PC-3 (cell line): Measurements from ENCODE around the gene OLFM3. TPM values are rescaled to one million over a fixed set of nuclear protein-coding genes. Genes with fewer than 3 reads are reported as not detected.

Source experiments
- ATAC-seq: fragments of 200-7000 bp; cut with Tn5 transposase; 2 replicates; pipeline ENCODE4 v1.9.1; 2020; ENCODE audit warnings: mild to moderate bottlenecking, moderate library complexity
- BruUV-seq: library from RNA; stranded (reverse); fragments of 400-500 nt; replicated peaks from 2 replicates; lab custom pipeline; 2021; lab: Mats Ljungman, UMichigan
- CTCF ChIA-PET: fragments of 300-600 bp; sonication (Branson Sonifier 250); formaldehyde crosslinking; loops from one replicate; lab custom pipeline; 2022; ENCODE audit warnings: antibody characterized with exemption; lab: Charles Lee
- POLR2A ChIA-PET: fragments of 300-600 bp; sonication (Branson Sonifier 250); formaldehyde crosslinking; loops from one replicate; lab custom pipeline; 2022; ENCODE audit warnings: antibody characterized with exemption; ENCODE audit not compliant: unreplicated experiment; lab: Charles Lee
- DNase-seq: peaks from one replicate; pipeline ENCODE4 v3.0.0-alpha.2; 2015
- H2AFZ ChIP-seq: fragments of 300-600 bp; sonication (generic); 2 replicates; pipeline ENCODE4 v1.6.0; 2016; ENCODE audit warnings: antibody characterized with exemption, low read length
- H3F3A ChIP-seq: fragments of 300-600 bp; sonication (generic); one replicate; pipeline ENCODE4 v1.6.0; 2017; ENCODE audit warnings: antibody characterized with exemption, low read length, control low read depth, mild to moderate bottlenecking; ENCODE audit not compliant: unreplicated experiment
- H3K27ac ChIP-seq: fragments of 300-600 bp; sonication (generic); 2 replicates; pipeline ENCODE4 v1.5.1; 2016; ENCODE audit warnings: mild to moderate bottlenecking, low read length
- H3K27me3 ChIP-seq: fragments of 300-600 bp; sonication (generic); 2 replicates; pipeline ENCODE4 v1.6.1; 2016; ENCODE audit warnings: low read length, mixed read lengths
- H3K36me3 ChIP-seq: fragments of 300-600 bp; sonication (generic); 2 replicates; pipeline ENCODE4 v1.6.1; 2016; ENCODE audit warnings: low read depth, mixed run types, low read length, mixed read lengths
- H3K4me1 ChIP-seq: fragments of 300-600 bp; sonication (generic); 2 replicates; pipeline ENCODE4 v1.5.1; 2016; ENCODE audit warnings: low read length; ENCODE audit not compliant: insufficient read depth
- H3K4me2 ChIP-seq: fragments of 300-600 bp; sonication (generic); 2 replicates; pipeline ENCODE4 v1.6.0; 2016; ENCODE audit warnings: low read length
- H3K4me3 ChIP-seq: fragments of 300-600 bp; sonication (generic); 2 replicates; pipeline ENCODE4 v1.5.1; 2016; ENCODE audit warnings: mild to moderate bottlenecking, low read length, mixed read lengths
- H3K79me2 ChIP-seq: fragments of 300-600 bp; sonication (generic); 2 replicates; pipeline ENCODE4 v1.6.1; 2017; ENCODE audit warnings: low read length, mixed read lengths
- H3K9ac ChIP-seq: fragments of 300-600 bp; sonication (generic); 2 replicates; pipeline ENCODE4 v1.6.0; 2016; ENCODE audit warnings: mild to moderate bottlenecking, low read length
- H3K9me2 ChIP-seq: fragments of 300-600 bp; sonication (generic); replicated peaks from 2 replicates; pipeline ENCODE4 v1.6.1; 2016; ENCODE audit warnings: mixed run types, low read length, mixed read lengths
- H3K9me3 ChIP-seq: fragments of 300-600 bp; sonication (generic); 2 replicates; pipeline ENCODE4 v1.6.1; 2016; ENCODE audit warnings: low read length, mixed read lengths
- H4K20me1 ChIP-seq: fragments of 300-600 bp; sonication (generic); 2 replicates; pipeline ENCODE4 v1.6.1; 2016; ENCODE audit warnings: low read length, mixed read lengths
- CTCF ChIP-seq: fragments of 300-600 bp; sonication (generic); conservative IDR thresholded peaks from 2 replicates; pipeline ENCODE4 v1.5.1; 2017; ENCODE audit warnings: antibody characterized with exemption, low read depth, mild to moderate bottlenecking, low read length
- EZH2 ChIP-seq: fragments of 300-600 bp; sonication (generic); IDR thresholded peaks from one replicate; pipeline ENCODE4 v1.6.1; 2017; ENCODE audit warnings: antibody characterized with exemption, mild to moderate bottlenecking, low read length; ENCODE audit not compliant: unreplicated experiment
- EZH2phosphoT487 ChIP-seq: fragments of 300-600 bp; sonication (generic); IDR thresholded peaks from 2 replicates; pipeline ENCODE4 v1.6.1; 2018; ENCODE audit warnings: mild to moderate bottlenecking, antibody characterized with exemption, low read length, borderline replicate concordance
- intact Hi-C: fragments of 100-400 bp; cut with micrococcal nuclease; formaldehyde crosslinking; loops from 2 replicates; pipeline ENCODE4 v1.9.0; 2023
- total RNA-seq: library from RNA; depleted of rRNA; stranded (reverse); fragments of >200 nt; gene quantifications from 2 replicates; pipeline ENCODE4 v1.2.3, GENCODE V29; 2014

Gene OLFM3
- total RNA-seq, 1 experiment from 2014 or later, result not detected

GRCh38 chr1:101929343-101929742 lies 67.4 kb downstream of the OLFM3 start:
- Histone ChIP-seq H3K9me3 (no peaks in the 10 kb centered on the region), H3K79me2 (no peaks in the 10 kb centered on the region), H2AFZ (no peak overlapping the region), H3K27ac (no peak overlapping the region), H3K4me1 (no peaks in the 10 kb centered on the region), H3F3A (no peaks in the 10 kb centered on the region), H3K9me2 (no peaks in the 10 kb centered on the region), H3K4me2 (no peak overlapping the region), H4K20me1 (no peaks in the 10 kb centered on the region), H3K27me3 (no peaks in the 10 kb centered on the region), H3K9ac (no peak overlapping the region), H3K36me3 (no peaks in the 10 kb centered on the region), H3K4me3 (no peak overlapping the region)
- ATAC-seq (no peak), DNase-seq (no peak)
- ChIA-PET CTCF (no interaction called here), POLR2A (no interaction called here)
- intact Hi-C loops, result no loop called here
- no TSS peak for BruUV-seq
- no peak for TF ChIP-seq CTCF

- no peak for ATAC-seq
- no peaks in the 10 kb centered on the region for H3K9me3 ChIP-seq
- no peaks in the 10 kb centered on the region for H3K9me2 ChIP-seq
- no peak overlapping the region for H2AFZ ChIP-seq
- no peaks in the 10 kb centered on the region for H4K20me1 ChIP-seq
- no TSS peak for BruUV-seq
- H3F3A ChIP-seq, result no peaks in the 10 kb centered on the region
- no peak overlapping the region for H3K9ac ChIP-seq
- H3K36me3 ChIP-seq, result no peaks in the 10 kb centered on the region
- no peaks in the 10 kb centered on the region for H3K27me3 ChIP-seq
- TF ChIP-seq EZH2, result no peak
- TF ChIP-seq CTCF, result no peak
- TF ChIP-seq EZH2phosphoT487, result no peak
- intact Hi-C loops, result no loop called here
- H3K79me2 ChIP-seq, result no peaks in the 10 kb centered on the region
- no peak overlapping the region for H3K4me2 ChIP-seq
- H3K4me3 ChIP-seq, result no peak overlapping the region
- no peak for DNase-seq
- H3K4me1 ChIP-seq, result no peaks in the 10 kb centered on the region
- no peak overlapping the region for H3K27ac ChIP-seq
- POLR2A ChIA-PET, result no interaction called here
- CTCF ChIA-PET, result no interaction called here
Measured at GRCh38 chr1:101928829-101929228, 67.9 kb downstream of the OLFM3 start.

GRCh38 chr1:101924700-101925099 lies 72.0 kb downstream of the OLFM3 start:
- no peak for TF ChIP-seq EZH2phosphoT487
- TF ChIP-seq CTCF, result no peak
- no peak for TF ChIP-seq EZH2
- no peak overlapping the region for H2AFZ ChIP-seq
- no peak overlapping the region for H3K9ac ChIP-seq
- H3K27ac ChIP-seq, result no peak overlapping the region
- CTCF ChIA-PET, result no interaction called here
- H4K20me1 ChIP-seq, result no peaks in the 10 kb centered on the region
- H3K27me3 ChIP-seq, result no peaks in the 10 kb centered on the region; the same call in 1 of the 2 replicates
- BruUV-seq, result no TSS peak
- H3K9me3 ChIP-seq, result no peaks in the 10 kb centered on the region
- intact Hi-C loops, result no loop called here
- H3K4me2 ChIP-seq, result no peak overlapping the region
- no peaks in the 10 kb centered on the region for H3K9me2 ChIP-seq
- POLR2A ChIA-PET, result no interaction called here
- no peaks in the 10 kb centered on the region for H3F3A ChIP-seq
- H3K4me1 ChIP-seq, result no peaks in the 10 kb centered on the region
- H3K79me2 ChIP-seq, result no peaks in the 10 kb centered on the region
- no peaks in the 10 kb centered on the region for H3K36me3 ChIP-seq
- no peak overlapping the region for H3K4me3 ChIP-seq
- DNase-seq, result no peak
- ATAC-seq, result no peak
